H9 (cell line): Measurements from ENCODE around the gene CREB3L4. TPM values are rescaled to one million over a fixed set of nuclear protein-coding genes. Genes with fewer than 3 reads are reported as not detected.

ENCODE experiments used
- DNase-seq: peaks from one replicate; pipeline ENCODE4 v3.0.0-alpha.2; 2017
- H2AFZ ChIP-seq: one replicate; pipeline ENCODE4 v1.6.1; 2013; ENCODE audit warnings: mild to moderate bottlenecking, low read length, control low read depth, moderate library complexity
- H2AK5ac ChIP-seq: 2 replicates; pipeline ENCODE4 v1.6.1; 2013; ENCODE audit warnings: low read length, control low read depth, mixed read lengths; ENCODE audit not compliant: insufficient read length
- H2BK120ac ChIP-seq: one replicate; pipeline ENCODE4 v1.6.1; 2013; ENCODE audit warnings: low read depth, mild to moderate bottlenecking, low read length, control low read depth, inconsistent platforms; ENCODE audit not compliant: poor library complexity, severe bottlenecking
- H2BK12ac ChIP-seq: 2 replicates; pipeline ENCODE4 v1.6.1; 2013; ENCODE audit warnings: low read length, control low read depth, mixed read lengths, low read depth; ENCODE audit not compliant: insufficient read length
- H2BK15ac ChIP-seq: 2 replicates; pipeline ENCODE4 v1.6.1; 2013; ENCODE audit warnings: low read depth, low read length, control low read depth
- H2BK20ac ChIP-seq: one replicate; pipeline ENCODE4 v1.6.1; 2013; ENCODE audit warnings: low read depth, mild to moderate bottlenecking, low read length, control low read depth, inconsistent platforms; ENCODE audit not compliant: poor library complexity, severe bottlenecking
- H2BK5ac ChIP-seq: 2 replicates; pipeline ENCODE4 v1.6.1; 2013; ENCODE audit warnings: low read length, control low read depth, mixed read lengths; ENCODE audit not compliant: insufficient read length
- H3K14ac ChIP-seq: 2 replicates; pipeline ENCODE4 v1.6.1; 2013; ENCODE audit warnings: low read length, control low read depth; ENCODE audit not compliant: insufficient read depth
- H3K18ac ChIP-seq: 2 replicates; pipeline ENCODE4 v1.6.1; 2013; ENCODE audit warnings: low read depth, mild to moderate bottlenecking, mixed read lengths, low read length, control low read depth; ENCODE audit not compliant: insufficient read length
- H3K23ac ChIP-seq: 2 replicates; pipeline ENCODE4 v1.6.1; 2013; ENCODE audit warnings: low read length, control low read depth, mixed read lengths, low read depth; ENCODE audit not compliant: insufficient read length
- H3K23me2 ChIP-seq: 2 replicates; pipeline ENCODE4 v1.6.1; 2013; ENCODE audit warnings: low read depth, mild to moderate bottlenecking, mixed read lengths, low read length, control low read depth; ENCODE audit not compliant: insufficient read length, poor library complexity, severe bottlenecking
- H3K27ac ChIP-seq: 2 replicates; pipeline ENCODE4 v1.5.1; 2013; ENCODE audit warnings: low read length, control low read depth, mixed read lengths, low read depth; ENCODE audit not compliant: insufficient read length
- H3K27me3 ChIP-seq: 2 replicates; pipeline ENCODE4 v1.6.1; 2013; ENCODE audit warnings: low read length, control low read depth, inconsistent platforms; ENCODE audit not compliant: insufficient read depth
- H3K4ac ChIP-seq: 2 replicates; pipeline ENCODE4 v1.6.1; 2013; ENCODE audit warnings: low read depth, mild to moderate bottlenecking, control low read depth, inconsistent platforms, low read length, moderate library complexity
- H3K4me1 ChIP-seq: 2 replicates; pipeline ENCODE4 v1.6.1; 2013; ENCODE audit warnings: low read length, control low read depth, inconsistent platforms; ENCODE audit not compliant: insufficient read depth
- H3K4me2 ChIP-seq: 2 replicates; pipeline ENCODE4 v1.6.1; 2013; ENCODE audit warnings: low read length, control low read depth, mixed read lengths; ENCODE audit not compliant: insufficient read length, insufficient read depth
- H3K56ac ChIP-seq: 2 replicates; pipeline ENCODE4 v1.6.1; 2013; ENCODE audit warnings: low read depth, mild to moderate bottlenecking, mixed read lengths, low read length, control low read depth; ENCODE audit not compliant: insufficient read length
- H3K79me1 ChIP-seq: 2 replicates; pipeline ENCODE4 v1.6.1; 2013; ENCODE audit warnings: low read depth, mild to moderate bottlenecking, moderate library complexity, low read length, control low read depth, inconsistent platforms; ENCODE audit not compliant: insufficient read depth, poor library complexity, severe bottlenecking
- H3K79me2 ChIP-seq: 2 replicates; pipeline ENCODE4 v1.6.1; 2013; ENCODE audit warnings: low read length, control low read depth, inconsistent platforms; ENCODE audit not compliant: insufficient read depth
- H3K9ac ChIP-seq: 2 replicates; pipeline ENCODE4 v1.6.1; 2013; ENCODE audit warnings: low read length, control low read depth, mixed read lengths; ENCODE audit not compliant: insufficient read length; ENCODE audit errors: extremely low read depth
- H3K9me3 ChIP-seq: one replicate; pipeline ENCODE4 v1.6.1; 2013; ENCODE audit warnings: low read depth, low read length, inconsistent platforms; ENCODE audit not compliant: control insufficient read depth
- H3T11ph ChIP-seq: one replicate; pipeline ENCODE4 v1.6.1; 2013; ENCODE audit warnings: mild to moderate bottlenecking, low read length, control low read depth, inconsistent platforms
- H4K20me1 ChIP-seq: one replicate; pipeline ENCODE4 v1.6.1; 2013; ENCODE audit not compliant: control insufficient read depth, insufficient read length, insufficient read depth
- H4K5ac ChIP-seq: 2 replicates; pipeline ENCODE4 v1.6.1; 2013; ENCODE audit warnings: low read depth, mild to moderate bottlenecking, mixed read lengths, low read length, control low read depth; ENCODE audit not compliant: insufficient read length
- H4K8ac ChIP-seq: replicated peaks from 2 replicates; pipeline ENCODE4 v1.6.1; 2013; ENCODE audit warnings: low read length, control low read depth, mixed read lengths, low read depth; ENCODE audit not compliant: insufficient read length
- H4K91ac ChIP-seq: 2 replicates; pipeline ENCODE4 v1.6.1; 2013; ENCODE audit warnings: low read depth, mild to moderate bottlenecking, moderate library complexity, mixed read lengths, low read length, control low read depth; ENCODE audit not compliant: insufficient read length
- H3K27ac Mint-ChIP-seq, 3 experiments: 2 replicates in 2 of 3; 3 replicates in 1 of 3; pipeline ENCODE4 v1.8.0; 2020 to 2021; ENCODE audit warnings: mixed read lengths in 3 of 3, mild to moderate bottlenecking in 1 of 3, moderate library complexity in 1 of 3
- H3K27me3 Mint-ChIP-seq: 2 replicates; pipeline ENCODE4 v1.8.0; 2021; ENCODE audit warnings: low read depth, mild to moderate bottlenecking, moderate library complexity, mixed read lengths
- H3K36me3 Mint-ChIP-seq, 3 experiments: 2 replicates in 2 of 3; 3 replicates in 1 of 3; pipeline ENCODE4 v1.8.0; 2020 to 2021; ENCODE audit warnings: low read depth in 3 of 3, mixed read lengths in 3 of 3; ENCODE audit not compliant: insufficient read depth in 1 of 3
- H3K4me1 Mint-ChIP-seq, 2 experiments: 2 replicates each; pipeline ENCODE4 v1.8.0; 2020; ENCODE audit warnings: mixed read lengths in 2 of 2
- H3K4me3 Mint-ChIP-seq, 2 experiments: 2 replicates in 1 of 2; 3 replicates in 1 of 2; pipeline ENCODE4 v1.8.0; 2020 to 2021; ENCODE audit warnings: mild to moderate bottlenecking in 2 of 2, mixed read lengths in 2 of 2, moderate library complexity in 1 of 2
- H3K9me3 Mint-ChIP-seq, 2 experiments: 2 replicates in 1 of 2; 3 replicates in 1 of 2; pipeline ENCODE4 v1.8.0; 2020; ENCODE audit warnings: mild to moderate bottlenecking in 2 of 2, mixed read lengths in 2 of 2, moderate library complexity in 1 of 2
- CTCF ChIP-seq: fragments of 200-600 bp; sonication (generic); conservative IDR thresholded peaks from 3 replicates; pipeline ENCODE4 v1.8.0; 2021; ENCODE audit warnings: antibody characterized with exemption, mild to moderate bottlenecking
- WGBS: extraction: QIAGEN DNeasy Blood & Tissue Kit; methylation state at CpG from one replicate; pipeline ENCODE4 v1.1.7; 2013; ENCODE audit warnings: missing lambda C conversion rate, low lambda C conversion rate, mixed read lengths; ENCODE audit not compliant: insufficient read length; ENCODE audit errors: extremely low coverage; 5-methylcytosine and 5-hydroxymethylcytosine counted together
- total RNA-seq: library from RNA; stranded (reverse); gene quantifications from 2 replicates; pipeline ENCODE4 v1.2.1, GENCODE V29; 2021

Gene CREB3L4
- total RNA-seq, 1 experiment from 2014 or later = 27.6 TPM

GRCh38 chr1:153919876-153920852 lies 47.5 kb upstream of the CREB3L4 start:
- no peak overlapping the region for H4K91ac ChIP-seq
- peak overlapping the region in 1 of 3 experiments; percentile 76; a peak in 1 of 7 replicates for H3K27ac Mint-ChIP-seq
- no peak overlapping the region for H4K5ac ChIP-seq
- H3K4ac ChIP-seq = no peak overlapping the region
- H2BK12ac ChIP-seq = no peak overlapping the region
- no peak overlapping the region for H2BK5ac ChIP-seq
- peaks cover 14% of the 10 kb centered on the region for H3K23me2 ChIP-seq
- no peaks in the 10 kb centered on the region for H3K9me3 Mint-ChIP-seq
- H3K14ac ChIP-seq = no peak overlapping the region
- H3K23ac ChIP-seq = no peak overlapping the region
- peaks cover 24% of the 10 kb centered on the region in 2 experiments for H3K4me1 Mint-ChIP-seq
- no peaks in the 10 kb centered on the region for H3K27me3 Mint-ChIP-seq
- peaks cover 5 to 14% (median 10%) of the 10 kb centered on the region in 3 experiments; a peak in 5 of 7 replicates for H3K36me3 Mint-ChIP-seq
- H3K4me1 ChIP-seq = no peaks in the 10 kb centered on the region; the same call in 1 of the 2 replicates
- WGBS = no CpG with 5 or more reads among the region's 4 CpGs
- DNase-seq = no peak
- H3K9ac ChIP-seq = no peak overlapping the region
- H3K79me1 ChIP-seq = no peaks in the 10 kb centered on the region
- peaks cover 35% of the 10 kb centered on the region; the same call in 1 of the 2 replicates for H3K79me2 ChIP-seq
- H2AK5ac ChIP-seq = no peak overlapping the region
- no peak overlapping the region for H4K8ac ChIP-seq
- peaks cover 4% of the 10 kb centered on the region for H4K20me1 ChIP-seq
- H3K27me3 ChIP-seq = no peaks in the 10 kb centered on the region
- peak; percentile 28; the same call in 1 of the 3 replicates for TF ChIP-seq CTCF
- no peaks in the 10 kb centered on the region for H3K9me3 ChIP-seq
- no peak overlapping the region for H3K27ac ChIP-seq
- H3K18ac ChIP-seq = no peak overlapping the region
- H3T11ph ChIP-seq = no peak overlapping the region
- H2AFZ ChIP-seq = no peak overlapping the region
- H2BK15ac ChIP-seq = no peak overlapping the region
- H3K4me2 ChIP-seq = peak overlapping the region; percentile 99
- H3K56ac ChIP-seq = no peak overlapping the region
- no peak overlapping the region for H2BK120ac ChIP-seq
- no peak overlapping the region for H2BK20ac ChIP-seq
- H3K4me3 Mint-ChIP-seq = peak overlapping the region; percentile 89 to 94
